KBM-7 (cell line): ENCODE data around the gene GAREM1.

Source experiments
- DNase-seq: peaks from one replicate; pipeline ENCODE4 v3.0.0-alpha.2; 2015
- in situ Hi-C: fragments of 300-500 bp; cut with MboI; formaldehyde crosslinking; loops from 2 replicates; pipeline ENCODE4 v1.14.3; 2020; ENCODE audit warnings: low sequenced_read_pairs, low pct_unique_long_range_greater_than_20kb, mixed read lengths

The GAREM1 gene

GRCh38 chr18:32431753-32432152 is 38.9 kb downstream of the GAREM1 start:
- in situ Hi-C loops, result no loop called here
- no peak for DNase-seq

DNA sequence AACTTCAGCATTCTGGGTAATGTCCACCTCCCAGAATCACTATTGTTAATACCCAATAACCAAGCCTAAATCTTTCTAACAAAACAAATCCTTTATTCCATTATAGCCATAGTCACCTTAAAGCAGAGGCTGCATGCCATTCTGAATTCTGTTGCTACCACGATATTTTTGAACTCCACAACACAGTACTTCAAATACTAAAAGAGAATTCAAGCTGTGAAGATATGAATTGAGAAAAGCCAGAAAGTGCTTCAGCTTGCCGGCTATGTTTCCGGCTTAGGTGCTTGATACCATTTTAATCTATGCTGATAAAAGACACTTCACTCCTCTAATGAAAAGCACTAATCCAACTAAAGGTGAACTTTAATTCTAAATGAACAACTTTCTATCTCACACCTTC is 41.3 kb downstream of the GAREM1 start:
- no peak for DNase-seq
- in situ Hi-C loops, result no loop called here

DNA sequence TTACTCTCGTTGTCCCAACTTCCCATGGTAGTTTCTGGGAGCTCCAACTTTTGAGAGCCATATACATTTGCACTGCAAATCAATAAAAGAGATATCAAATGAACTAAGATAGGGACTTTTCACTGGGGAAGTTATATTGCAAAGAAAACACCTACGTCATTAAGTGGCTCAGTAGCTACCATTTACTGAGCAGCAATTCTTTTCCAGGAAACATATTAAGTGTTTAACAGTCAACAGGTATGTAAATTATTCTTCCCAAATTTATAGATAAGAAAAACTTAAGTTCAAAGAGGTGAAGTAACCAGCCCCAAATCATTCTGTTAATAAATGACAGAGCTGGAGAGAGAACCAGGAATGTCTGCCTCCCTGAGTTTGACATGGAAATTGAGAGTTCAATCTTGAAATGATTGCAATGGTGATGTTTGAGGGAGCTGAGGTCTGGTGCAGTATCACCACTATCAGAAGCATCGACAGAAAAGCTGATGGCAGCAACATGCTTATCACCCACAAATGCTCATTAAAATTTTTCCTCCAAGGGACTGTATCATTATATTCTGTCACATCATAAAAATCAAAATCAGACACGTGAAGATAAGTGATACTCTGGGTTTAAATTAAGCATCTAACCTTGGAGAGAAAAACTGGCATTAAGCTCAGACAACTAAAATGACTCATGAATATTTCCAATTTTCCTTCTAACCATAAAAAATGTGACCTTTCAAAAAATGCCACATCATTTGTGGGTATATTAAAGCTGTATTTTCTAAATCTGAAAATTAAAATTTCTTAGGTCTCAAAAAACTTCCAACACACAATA is 43.4 kb downstream of the GAREM1 start:
- DNase-seq, result no peak
- in situ Hi-C loops, result no loop called here

- in situ Hi-C loops, result no loop called here
- DNase-seq, result no peak
Observed at GRCh38 chr18:32425466-32425865, 45.2 kb downstream of the GAREM1 start.

DNA sequence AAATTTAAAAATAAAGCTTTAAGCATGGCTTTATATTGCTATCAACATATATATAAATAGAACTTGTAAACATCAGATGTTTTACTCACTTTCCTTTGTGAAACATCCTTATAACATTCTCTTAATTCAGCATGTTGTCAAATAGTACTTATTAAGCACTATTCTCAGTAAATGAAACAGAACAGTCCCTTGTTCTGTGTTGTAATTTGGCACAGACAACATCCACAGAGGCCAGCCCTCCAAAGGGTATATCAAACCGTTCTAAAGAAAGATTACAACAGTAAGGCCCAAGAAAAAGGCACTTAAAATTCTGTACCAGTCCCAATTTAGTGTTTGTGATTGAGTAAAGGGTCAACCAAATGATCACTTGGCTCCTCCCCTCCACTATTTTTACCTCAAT is 46.0 kb downstream of the GAREM1 start:
- DNase-seq, result no peak
- in situ Hi-C loops, result no loop called here

DNA sequence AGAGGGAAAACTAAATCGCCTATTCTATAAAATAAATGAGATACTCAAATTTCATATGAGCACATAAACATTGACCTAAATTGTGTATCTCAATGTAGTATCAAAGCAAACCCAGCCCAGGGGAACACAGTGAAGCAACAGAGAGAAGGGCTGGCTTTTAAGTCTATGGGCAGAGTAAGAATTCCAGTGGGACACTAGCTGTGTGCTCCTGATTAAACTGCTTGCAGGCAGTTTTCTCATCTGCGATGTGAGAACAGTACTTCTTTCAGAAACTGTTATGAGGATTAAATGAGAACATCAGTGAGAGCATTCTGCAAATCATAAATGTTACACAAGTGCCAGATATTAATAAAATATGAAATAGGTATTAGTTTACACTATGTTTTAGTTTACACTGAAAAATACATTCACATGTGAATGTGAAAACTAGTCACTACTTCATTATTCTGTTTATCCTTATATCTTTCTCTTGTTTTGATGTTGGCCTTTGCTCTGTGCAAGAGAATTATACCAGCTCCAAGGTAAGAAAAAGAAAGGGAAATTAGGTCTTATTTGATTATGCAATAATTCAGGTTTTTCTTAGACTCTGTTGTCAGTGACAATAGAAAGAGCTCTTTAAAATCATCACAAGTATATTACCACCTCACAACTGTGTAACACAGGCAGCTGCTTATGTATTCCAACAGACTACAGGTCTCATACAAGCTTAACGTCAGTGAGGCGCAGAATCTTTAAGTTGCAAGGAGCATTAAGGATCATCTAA is 47.5 kb downstream of the GAREM1 start:
- no peak for DNase-seq
- in situ Hi-C loops, result no loop called here

- in situ Hi-C loops, result no loop called here
- no peak for DNase-seq
Observed at GRCh38 chr18:32422201-32422600, 48.5 kb downstream of the GAREM1 start.

DNA sequence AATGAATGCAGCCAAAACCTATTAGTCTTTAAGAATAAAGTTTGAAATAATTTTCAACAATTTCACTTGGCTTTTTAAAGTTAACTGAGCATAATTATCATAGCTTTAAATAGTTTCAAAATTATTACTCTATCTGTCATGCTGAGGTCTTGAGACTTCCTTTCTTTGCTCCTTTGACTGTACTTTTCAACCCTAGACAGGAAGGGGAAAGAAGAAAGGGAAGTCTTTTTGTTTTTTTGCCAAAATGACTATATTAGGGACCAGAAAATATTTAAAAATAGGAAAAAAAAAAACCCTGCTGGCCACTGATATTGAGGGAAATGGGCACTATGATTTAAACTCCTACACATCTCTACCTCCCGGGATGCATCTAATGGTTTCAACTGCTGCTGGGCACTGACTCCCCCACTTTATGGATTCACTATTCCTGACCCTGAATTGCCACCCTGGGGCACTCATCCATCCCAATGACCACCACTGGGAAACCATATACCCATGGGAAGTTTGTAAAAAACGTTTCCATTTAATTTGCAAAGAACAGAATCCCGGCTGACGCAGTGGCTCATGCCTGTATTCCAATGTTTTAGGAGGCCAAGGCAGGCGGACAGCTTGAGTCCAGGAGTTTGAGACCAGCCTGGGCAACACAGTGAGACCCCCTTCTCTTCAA is 50.5 kb downstream of the GAREM1 start:
- in situ Hi-C loops, result no loop called here
- DNase-seq, result peak; percentile 3

GRCh38 chr18:32418148-32418547 is 52.5 kb downstream of the GAREM1 start:
- in situ Hi-C loops, result no loop called here
- DNase-seq, result no peak

DNA sequence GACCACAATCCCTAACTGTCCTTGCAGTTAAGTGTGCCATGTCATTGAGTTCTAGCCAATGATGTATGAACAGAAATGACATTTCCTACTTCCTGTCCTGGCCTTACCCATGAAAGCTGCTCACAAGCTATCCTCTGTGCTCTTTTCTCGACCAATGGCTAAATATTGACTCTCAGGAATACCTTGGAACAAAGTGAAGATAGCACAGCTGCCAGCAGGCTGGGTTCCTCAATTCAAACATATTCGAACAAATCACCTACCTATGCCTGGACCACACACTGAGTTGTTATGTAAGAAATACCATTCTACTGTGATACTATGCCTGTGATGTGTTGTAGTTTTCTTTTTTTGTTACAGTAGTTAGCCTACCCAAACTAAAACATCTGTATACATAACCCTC is 65.1 kb downstream of the GAREM1 start:
- no peak for DNase-seq
- in situ Hi-C loops, result no loop called here

DNA sequence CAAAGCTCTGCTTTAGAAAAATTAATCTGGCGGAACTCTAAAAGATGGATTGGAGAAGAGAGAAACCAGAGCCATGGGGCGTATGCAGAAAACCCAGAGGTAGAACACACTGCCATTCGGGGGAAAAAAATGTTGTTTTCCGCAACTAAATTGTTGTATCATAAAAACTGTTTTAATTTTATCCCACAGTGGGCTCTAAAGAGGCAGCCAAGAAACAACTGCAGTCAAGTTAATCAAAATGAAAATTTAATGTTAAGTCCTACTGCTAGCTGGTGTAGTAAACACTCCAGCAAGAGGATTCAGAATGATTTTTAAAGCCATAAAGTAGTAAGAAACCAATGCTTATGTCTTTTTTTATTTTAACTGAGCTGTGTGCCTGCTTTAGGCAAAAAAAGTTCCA is 69.1 kb downstream of the GAREM1 start:
- in situ Hi-C loops, result no loop called here
- no peak for DNase-seq

GRCh38 chr18:32393407-32393806 is 77.3 kb downstream of the GAREM1 start:
- in situ Hi-C loops, result no loop called here

DNA sequence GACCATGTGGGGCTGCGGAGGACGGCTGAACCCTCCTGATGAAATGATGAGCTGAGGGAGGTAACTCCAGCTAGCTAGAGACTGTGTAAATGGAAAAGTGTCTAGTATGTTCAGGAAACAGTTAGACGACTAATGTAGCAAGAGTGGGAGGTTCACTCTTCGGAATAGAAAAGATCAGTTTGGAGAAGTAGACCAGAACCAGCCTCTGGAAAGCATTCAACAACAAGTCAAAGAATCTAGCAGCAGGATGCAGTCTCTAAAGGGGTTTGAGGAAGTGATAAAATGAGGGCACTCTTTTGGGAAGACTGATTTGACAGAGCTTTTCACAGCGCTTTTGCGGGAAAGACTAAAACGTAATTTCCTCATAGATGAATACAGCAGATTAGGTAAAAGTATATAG is 79.6 kb downstream of the GAREM1 start:
- in situ Hi-C loops, result no loop called here
- no peak for DNase-seq

More at GRCh38 chr18:32393407-32393806, 77.3 kb downstream of the GAREM1 start:
- DNase-seq, result no peak

DNA sequence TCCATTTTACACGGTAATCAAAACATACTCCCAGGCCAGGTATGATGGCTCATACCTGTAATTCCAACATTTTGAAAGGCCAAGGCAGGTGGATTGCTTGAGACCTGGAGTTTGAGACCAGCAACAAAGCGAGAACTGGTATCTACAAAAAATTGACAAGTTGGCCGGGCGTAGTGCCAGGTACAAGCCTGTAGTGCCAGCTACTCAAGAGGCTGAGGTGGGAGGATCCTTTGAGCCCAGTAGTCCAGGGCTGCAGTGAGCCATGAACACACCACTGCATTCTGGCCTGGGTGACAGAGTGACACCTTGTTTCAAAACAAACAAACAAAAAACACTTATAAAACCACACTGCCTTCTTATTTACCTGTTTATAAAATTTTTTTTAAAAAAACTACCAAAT is 80.8 kb downstream of the GAREM1 start:
- in situ Hi-C loops, result no loop called here

GRCh38 chr18:32389191-32389590 is 81.5 kb downstream of the GAREM1 start:
- DNase-seq, result no peak

More for the DNA sequence above, 80.8 kb downstream of the GAREM1 start:
- DNase-seq, result no peak

DNA sequence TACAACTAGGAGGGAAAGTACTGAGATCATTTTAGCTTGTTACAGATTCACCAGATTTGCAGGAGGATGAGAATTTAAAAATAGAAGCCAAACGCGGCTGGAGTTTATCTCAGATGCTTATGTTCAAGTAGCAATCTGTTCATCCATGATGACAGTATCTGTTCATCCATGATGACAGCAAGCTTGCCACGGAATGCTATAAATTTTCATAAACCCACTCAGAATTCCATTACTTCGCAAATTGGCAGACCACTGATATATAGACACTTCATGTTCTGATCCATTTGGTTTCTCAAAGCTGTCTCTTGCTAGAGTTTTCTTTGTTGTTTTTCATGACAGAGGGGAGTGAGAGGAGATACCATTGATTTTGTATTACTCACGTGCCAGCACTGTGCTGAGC is 84.2 kb downstream of the GAREM1 start:
- DNase-seq, result no peak
- in situ Hi-C loops, result no loop called here

More at GRCh38 chr18:32389191-32389590, 81.5 kb downstream of the GAREM1 start:
- in situ Hi-C loops, result no loop called here

DNA sequence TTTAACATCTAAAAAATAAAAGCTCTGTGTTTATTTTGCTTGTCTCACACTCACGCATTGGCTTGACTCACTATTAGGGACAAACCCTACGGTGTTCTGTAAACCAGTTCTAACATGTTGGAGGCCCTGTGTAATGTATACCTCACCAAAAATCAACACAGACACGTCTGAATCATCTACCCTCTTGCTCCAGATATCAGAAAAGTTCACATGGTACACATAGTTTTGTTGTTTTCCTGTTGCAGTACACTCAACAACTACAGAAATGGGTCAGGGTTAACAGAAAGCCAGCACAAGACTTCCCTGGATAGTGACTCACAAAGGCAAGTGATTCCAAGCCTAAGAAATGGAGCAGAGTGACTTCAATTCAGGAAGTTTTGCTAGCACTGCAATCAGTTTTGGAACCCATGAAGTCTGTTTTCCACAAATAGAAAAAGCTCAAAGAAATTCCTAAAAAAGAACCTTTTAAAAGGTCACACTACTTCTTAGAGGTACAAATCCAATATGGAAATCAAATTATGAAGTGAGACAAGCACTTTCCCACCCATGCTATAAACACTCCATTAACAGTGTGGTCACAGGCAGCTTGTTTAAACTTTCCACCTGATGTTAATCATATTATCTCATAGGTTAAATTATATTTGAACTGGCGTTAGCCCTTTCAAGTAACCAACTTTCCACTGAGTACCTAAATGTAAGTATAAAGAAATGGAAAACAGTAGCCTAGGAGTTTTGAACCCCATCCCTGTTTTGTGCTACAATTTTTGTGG is 87.4 kb downstream of the GAREM1 start:
- DNase-seq, result no peak
- in situ Hi-C loops, result no loop called here

GRCh38 chr18:32381761-32382160 is 88.9 kb downstream of the GAREM1 start:
- in situ Hi-C loops, result no loop called here
- no peak for DNase-seq

DNA sequence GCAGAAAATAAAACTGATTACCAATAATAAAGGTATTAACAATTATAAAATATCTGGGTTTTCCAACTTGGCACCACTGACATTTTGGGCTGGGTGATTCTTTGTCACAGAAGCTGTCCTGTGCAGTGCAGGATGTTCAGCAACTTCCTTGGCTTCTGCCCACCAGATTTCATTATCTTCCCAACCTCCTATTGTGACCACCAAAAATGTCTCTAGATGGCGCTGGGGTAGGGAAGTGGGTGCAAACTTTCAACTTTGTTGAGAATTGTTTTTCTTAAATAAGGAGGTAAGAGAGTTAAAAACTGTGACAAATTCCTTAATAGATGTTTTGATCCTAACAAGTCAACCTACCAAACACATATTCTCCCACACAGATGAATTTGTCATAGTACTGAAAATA is 90.1 kb downstream of the GAREM1 start:
- DNase-seq, result no peak
- in situ Hi-C loops, result no loop called here
